Measurements from ENCODE around the gene MMEL1. TPM values are rescaled to one million over a fixed set of nuclear protein-coding genes. Genes with fewer than 3 reads are reported as not detected.

The MMEL1 gene
- total RNA-seq, 1 donor from 2014 or later, result 0.62 TPM

DNA sequence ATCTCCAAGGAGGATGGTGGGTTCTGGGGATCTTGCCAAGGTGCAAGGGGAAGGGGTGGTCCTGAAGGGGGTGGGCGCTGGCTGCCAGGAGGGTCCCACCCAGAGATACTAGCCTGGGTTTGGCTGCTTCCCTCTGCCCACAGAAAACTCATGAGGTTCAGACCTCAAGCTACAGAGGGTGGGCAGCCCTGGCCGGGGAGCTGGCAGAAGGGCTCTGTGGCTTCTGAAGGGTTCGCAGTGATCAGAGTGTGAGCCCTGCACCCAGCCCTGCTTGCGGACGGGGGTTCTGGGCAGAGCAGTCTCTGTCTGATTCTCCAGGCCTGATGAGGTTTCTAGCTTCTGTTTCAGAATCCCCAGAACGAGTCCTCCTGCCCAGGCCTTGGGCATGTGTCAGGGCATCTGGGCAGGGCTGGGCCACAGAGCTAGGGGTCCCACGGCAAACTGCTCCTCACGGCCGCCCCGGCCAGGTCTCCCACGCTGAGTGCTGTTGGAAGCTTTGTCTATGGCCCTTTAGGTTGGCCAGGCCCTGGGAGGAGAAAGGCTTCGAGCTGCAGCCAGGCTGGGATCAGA, 635 bp upstream of the MMEL1 start:
- Mint-ChIP-seq H3K36me3 (ENCODE audit: low read depth) (no peaks in the 10 kb centered on the region), H3K4me1 (ENCODE audit: low read depth) (no peaks in the 10 kb centered on the region), H3K9me3 (ENCODE audit: low read depth) (no peaks in the 10 kb centered on the region), H3K4me3 (ENCODE audit: unreplicated experiment) (no peak overlapping the region), H3K27ac (ENCODE audit: unreplicated experiment) (no peak overlapping the region), H3K27me3 (ENCODE audit: low read depth) (peaks cover 25% of the 10 kb centered on the region)
- DNase-seq (ENCODE audit: low spot score), result no peak
- TF ChIP-seq, protein P1, sequence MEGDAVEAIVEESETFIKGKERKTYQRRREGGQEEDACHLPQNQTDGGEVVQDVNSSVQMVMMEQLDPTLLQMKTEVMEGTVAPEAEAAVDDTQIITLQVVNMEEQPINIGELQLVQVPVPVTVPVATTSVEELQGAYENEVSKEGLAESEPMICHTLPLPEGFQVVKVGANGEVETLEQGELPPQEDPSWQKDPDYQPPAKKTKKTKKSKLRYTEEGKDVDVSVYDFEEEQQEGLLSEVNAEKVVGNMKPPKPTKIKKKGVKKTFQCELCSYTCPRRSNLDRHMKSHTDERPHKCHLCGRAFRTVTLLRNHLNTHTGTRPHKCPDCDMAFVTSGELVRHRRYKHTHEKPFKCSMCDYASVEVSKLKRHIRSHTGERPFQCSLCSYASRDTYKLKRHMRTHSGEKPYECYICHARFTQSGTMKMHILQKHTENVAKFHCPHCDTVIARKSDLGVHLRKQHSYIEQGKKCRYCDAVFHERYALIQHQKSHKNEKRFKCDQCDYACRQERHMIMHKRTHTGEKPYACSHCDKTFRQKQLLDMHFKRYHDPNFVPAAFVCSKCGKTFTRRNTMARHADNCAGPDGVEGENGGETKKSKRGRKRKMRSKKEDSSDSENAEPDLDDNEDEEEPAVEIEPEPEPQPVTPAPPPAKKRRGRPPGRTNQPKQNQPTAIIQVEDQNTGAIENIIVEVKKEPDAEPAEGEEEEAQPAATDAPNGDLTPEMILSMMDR (IDR thresholded peaks at IDR 0.05), result no peak

DNA sequence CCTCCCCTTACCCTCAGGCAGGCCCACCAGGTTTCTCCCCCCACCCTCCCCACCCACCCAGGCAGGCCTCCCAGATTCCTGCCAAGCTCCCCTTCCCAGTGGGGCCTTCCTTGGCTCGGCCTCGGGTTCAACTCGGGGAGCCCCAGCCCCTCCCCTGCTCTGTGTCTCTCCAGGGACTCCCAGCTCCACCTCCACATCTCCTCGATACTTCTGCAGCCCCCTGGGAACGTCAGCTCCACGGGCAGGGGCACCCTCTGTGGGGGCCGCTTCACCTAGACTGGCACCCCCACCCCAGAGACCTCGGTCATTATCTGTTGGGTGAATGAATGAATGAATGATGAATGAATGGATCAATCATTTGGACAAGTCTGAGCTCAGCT, 775 bp downstream of the MMEL1 start:
- no peak for DNase-seq (ENCODE audit: low spot score)
- Mint-ChIP-seq H3K4me1 (ENCODE audit: low read depth) (no peaks in the 10 kb centered on the region), H3K9me3 (ENCODE audit: low read depth) (no peaks in the 10 kb centered on the region), H3K36me3 (ENCODE audit: low read depth) (no peaks in the 10 kb centered on the region), H3K27ac (ENCODE audit: unreplicated experiment) (no peak overlapping the region), H3K4me3 (ENCODE audit: unreplicated experiment) (no peak overlapping the region), H3K27me3 (ENCODE audit: low read depth) (peaks cover 33% of the 10 kb centered on the region)
- TF ChIP-seq, protein P1 (IDR thresholded peaks at IDR 0.05), result no peak

DNA sequence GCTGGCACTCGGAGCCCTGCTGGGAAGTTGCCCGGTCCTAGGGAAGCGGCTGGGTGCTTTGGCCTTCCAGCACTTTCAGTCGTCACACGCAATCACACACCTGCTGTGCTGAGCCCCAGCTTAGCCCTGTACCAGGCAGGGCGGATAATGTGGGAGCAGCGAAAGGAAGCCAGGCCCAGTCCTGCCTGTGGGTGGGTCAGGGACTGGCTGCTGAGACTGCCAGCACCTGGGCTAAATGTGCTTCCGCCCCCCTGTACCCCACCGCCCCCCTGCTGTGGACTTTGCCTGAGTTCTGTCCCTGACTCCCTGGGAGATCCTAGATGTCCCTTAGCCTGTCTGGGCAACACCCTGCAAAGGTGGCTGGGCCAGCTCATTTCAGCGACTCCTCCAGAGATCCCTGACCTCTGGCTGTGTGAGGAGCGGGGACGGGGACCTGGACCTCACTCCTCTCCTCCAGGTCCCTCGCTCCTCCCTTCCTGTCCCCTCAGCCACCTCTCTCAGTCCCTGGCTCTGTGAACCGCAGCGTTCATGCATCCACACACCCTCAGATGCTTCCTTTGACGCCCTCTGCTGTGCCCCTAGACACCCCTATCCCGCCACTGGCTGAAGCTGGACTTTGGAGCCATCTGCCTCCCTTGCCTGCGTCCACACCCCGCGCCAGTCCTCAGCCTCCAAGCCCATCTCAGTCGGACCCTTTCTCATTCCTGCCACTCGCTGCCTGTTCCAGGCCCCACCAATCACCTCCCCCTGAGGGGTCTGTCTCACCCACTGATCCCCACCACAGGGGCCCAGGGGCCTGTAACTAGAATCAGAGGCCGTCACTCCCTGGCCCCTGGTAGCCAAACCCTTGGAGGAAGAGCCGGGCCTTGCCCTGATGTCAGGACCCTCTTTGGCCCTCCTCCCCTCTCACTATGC, 1.4 kb downstream of the MMEL1 start:
- DNase-seq (ENCODE audit: low spot score), result no peak
- Mint-ChIP-seq H3K27me3 (ENCODE audit: low read depth) (peaks cover 37% of the 10 kb centered on the region), H3K4me1 (ENCODE audit: low read depth) (no peaks in the 10 kb centered on the region), H3K4me3 (ENCODE audit: unreplicated experiment) (no peak overlapping the region), H3K27ac (ENCODE audit: unreplicated experiment) (no peak overlapping the region), H3K9me3 (ENCODE audit: low read depth) (no peaks in the 10 kb centered on the region), H3K36me3 (ENCODE audit: low read depth) (no peaks in the 10 kb centered on the region)
- TF ChIP-seq, protein P1 (IDR thresholded peaks at IDR 0.05), result no peak

DNA sequence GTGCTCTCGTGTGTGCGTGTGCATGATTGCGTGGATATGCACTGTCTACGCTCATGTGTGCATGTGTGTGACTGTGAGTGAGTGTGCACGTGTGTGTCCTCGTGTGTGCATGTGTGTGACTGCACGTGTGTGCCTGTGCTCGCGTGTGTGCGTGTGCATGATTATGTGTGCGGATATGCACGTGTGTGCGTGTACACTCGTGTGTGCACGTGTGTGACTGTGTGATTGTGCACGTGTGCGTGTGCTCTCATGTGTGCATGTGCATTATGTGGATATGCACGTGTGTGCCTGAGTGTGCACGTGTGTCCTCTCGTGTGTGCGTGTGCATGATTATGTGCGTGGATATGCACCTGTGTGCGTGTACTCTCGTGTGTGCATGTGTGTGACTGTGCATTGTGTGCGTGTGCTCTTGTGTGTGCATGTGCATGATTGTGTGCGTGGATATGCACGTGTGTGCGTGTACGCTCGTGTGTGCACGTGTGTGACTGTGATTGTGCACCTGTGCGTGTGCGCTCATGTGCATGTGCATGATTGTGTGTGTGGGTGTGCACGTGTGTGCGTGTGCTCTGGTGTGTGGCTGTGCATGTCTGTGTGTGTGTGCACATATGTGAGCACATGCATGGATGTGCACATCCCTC, 2.2 kb downstream of the MMEL1 start:
- H3K27ac Mint-ChIP-seq (ENCODE audit: unreplicated experiment), result no peak overlapping the region
- DNase-seq (ENCODE audit: low spot score), result no peak
- TF ChIP-seq, protein P1 (IDR thresholded peaks at IDR 0.05), result no peak
- H3K9me3 Mint-ChIP-seq (ENCODE audit: low read depth), result no peaks in the 10 kb centered on the region
- H3K4me1 Mint-ChIP-seq (ENCODE audit: low read depth), result no peaks in the 10 kb centered on the region
- no peaks in the 10 kb centered on the region for H3K36me3 Mint-ChIP-seq (ENCODE audit: low read depth)
- peaks cover 45% of the 10 kb centered on the region for H3K27me3 Mint-ChIP-seq (ENCODE audit: low read depth)
- no peak overlapping the region for H3K4me3 Mint-ChIP-seq (ENCODE audit: unreplicated experiment)

Measured in chondrocyte (in vitro differentiated cells).